ENCODE results near the gene TSPEAR.
"Not testable (repeated sequence)": the region's sequence is repeated elsewhere in the genome, so short reads cannot be mapped to it uniquely, and the experiment has no call there.

The TSPEAR gene

DNA sequence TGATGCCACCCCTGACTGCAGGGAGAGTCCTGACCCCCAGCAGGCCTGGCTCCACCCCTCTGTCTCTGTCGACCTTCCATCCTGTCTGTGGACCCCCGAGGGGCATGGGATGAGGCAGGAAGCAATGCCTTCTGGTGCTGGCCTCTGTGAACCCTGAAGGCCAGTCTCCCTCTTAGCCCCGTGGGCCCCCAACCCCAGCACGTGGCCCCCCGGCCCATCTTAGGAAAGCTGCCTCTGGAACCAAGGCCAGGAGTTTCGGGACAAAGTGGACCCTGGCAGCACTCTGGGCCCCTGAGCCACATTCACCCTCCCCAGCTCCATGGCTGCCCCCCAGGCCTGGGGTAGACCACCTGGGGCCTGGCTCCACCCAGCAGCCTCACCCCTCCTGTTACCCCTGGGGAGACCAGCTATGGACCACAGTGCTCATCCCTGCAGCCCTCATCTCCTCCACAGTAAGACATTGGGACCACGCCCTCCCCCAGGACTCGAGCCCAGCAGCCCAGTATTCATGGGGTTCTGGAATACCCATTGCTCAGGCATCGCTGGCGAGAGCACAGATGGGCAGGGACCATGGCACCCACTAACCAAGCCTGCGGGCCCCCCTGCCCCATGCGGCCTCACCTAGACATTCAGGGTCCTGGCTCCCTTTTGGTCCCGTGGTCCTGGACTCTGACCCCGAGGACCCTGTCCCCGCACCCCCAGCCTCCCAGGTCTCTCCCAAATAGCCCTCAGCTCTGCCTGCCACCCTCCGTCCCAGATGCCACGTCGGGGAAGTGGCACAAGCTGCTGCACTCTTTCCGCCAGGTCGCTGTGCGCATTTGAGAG lies 72.7 kb downstream of the TSPEAR start:
- H3K9me3 ChIP-seq (ENCODE audit: low read length); H3K9ac ChIP-seq (ENCODE audit: low read length); H3K4me3 ChIP-seq (ENCODE audit: low read depth in 1 of 2, low read length in 2 of 2); H3K4me1 ChIP-seq (ENCODE audit: insufficient read depth, low read length); H3K27me3 ChIP-seq (ENCODE audit: control insufficient read depth in 1 of 2, insufficient read depth in 2 of 2, low read length in 2 of 2); H3K36me3 ChIP-seq (ENCODE audit: insufficient read depth, low read length); H3K27ac ChIP-seq (ENCODE audit: low read depth, low read length): not testable (repeated sequence)

- H3K9me3 ChIP-seq (ENCODE audit: low read length); H3K36me3 ChIP-seq (ENCODE audit: insufficient read depth, low read length); H3K27me3 ChIP-seq (ENCODE audit: control insufficient read depth in 1 of 2, insufficient read depth in 2 of 2, low read length in 2 of 2): not testable (repeated sequence)
Measured at GRCh38 chr21:44637851-44638348, 73.5 kb downstream of the TSPEAR start.

GRCh38 chr21:44637018-44637850 lies 74.1 kb downstream of the TSPEAR start, which contains the start of gene KRTAP10-10:
Gene KRTAP10-10 (plus strand): TSS chr21:44637356. CDS start chr21:44637418, 62 bp downstream.
- no peaks in the 10 kb centered on the region for H3K36me3 ChIP-seq (ENCODE audit: insufficient read depth, low read length)
- H3K9ac ChIP-seq (ENCODE audit: low read length), result no peak within 1 kb of the TSS
- peaks cover 0 to 4% of the 10 kb centered on the region in 2 donors for H3K27me3 ChIP-seq (ENCODE audit: control insufficient read depth in 1 of 2, insufficient read depth in 2 of 2, low read length in 2 of 2)
- no peaks in the 10 kb centered on the region for H3K9me3 ChIP-seq (ENCODE audit: low read length)
- no peak within 1 kb of the TSS for H3K27ac ChIP-seq (ENCODE audit: low read depth, low read length)
- no peaks in the 10 kb centered on the region for H3K4me1 ChIP-seq (ENCODE audit: insufficient read depth, low read length)
- H3K4me3 ChIP-seq (ENCODE audit: low read depth in 1 of 2, low read length in 2 of 2), result no peak within 1 kb of the TSS

More at GRCh38 chr21:44637851-44638348, 73.5 kb downstream of the TSPEAR start:
- H3K4me3 ChIP-seq (ENCODE audit: low read depth in 1 of 2, low read length in 2 of 2); H3K4me1 ChIP-seq (ENCODE audit: insufficient read depth, low read length); H3K27ac ChIP-seq (ENCODE audit: low read depth, low read length); H3K9ac ChIP-seq (ENCODE audit: low read length): not testable (repeated sequence)

- no peaks in the 10 kb centered on the region for H3K36me3 ChIP-seq (ENCODE audit: insufficient read depth, low read length)
- H3K9me3 ChIP-seq (ENCODE audit: low read length), result no peaks in the 10 kb centered on the region
- H3K4me3 ChIP-seq (ENCODE audit: low read depth in 1 of 2, low read length in 2 of 2), result no peak overlapping the region
Measured at GRCh38 chr21:44636209-44637017, 75.0 kb downstream of the TSPEAR start.

DNA sequence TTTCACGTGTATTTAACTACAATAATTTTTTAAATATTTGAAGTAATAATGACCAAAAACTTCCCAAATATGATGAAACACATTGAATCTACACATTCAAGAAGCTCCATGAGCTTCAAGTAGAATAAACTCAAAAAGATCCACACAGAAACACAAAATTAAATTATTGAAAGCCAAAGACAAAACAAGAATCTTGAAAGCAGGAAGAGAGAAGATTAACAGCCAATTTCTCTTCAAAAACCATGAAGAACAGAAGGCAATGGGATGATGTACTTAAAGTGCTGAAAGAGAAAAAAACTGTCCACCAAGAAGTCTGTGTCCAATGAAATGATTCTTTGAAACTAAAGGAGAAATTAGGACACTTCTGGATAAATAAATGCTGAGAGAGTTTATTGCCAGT lies 79.3 kb downstream of the TSPEAR start:
- H3K9me3 ChIP-seq (ENCODE audit: low read length), result no peaks in the 10 kb centered on the region
- H3K4me1 ChIP-seq (ENCODE audit: insufficient read depth, low read length), result no peaks in the 10 kb centered on the region
- H3K27me3 ChIP-seq (ENCODE audit: control insufficient read depth in 1 of 2, insufficient read depth in 2 of 2, low read length in 2 of 2), result peaks cover 0 to 24% of the 10 kb centered on the region in 2 donors
- H3K4me3 ChIP-seq (ENCODE audit: low read depth in 1 of 2, low read length in 2 of 2), result no peak overlapping the region
- no peaks in the 10 kb centered on the region for H3K36me3 ChIP-seq (ENCODE audit: insufficient read depth, low read length)
- H3K9ac ChIP-seq (ENCODE audit: low read length), result no peak overlapping the region
- H3K27ac ChIP-seq (ENCODE audit: low read depth, low read length), result no peak overlapping the region

More at GRCh38 chr21:44636209-44637017, 75.0 kb downstream of the TSPEAR start:
- Histone ChIP-seq H3K4me1 (ENCODE audit: insufficient read depth, low read length) (no peaks in the 10 kb centered on the region), H3K27ac (ENCODE audit: low read depth, low read length) (no peak overlapping the region), H3K27me3 (ENCODE audit: control insufficient read depth in 1 of 2, insufficient read depth in 2 of 2, low read length in 2 of 2) (peaks cover 0 to 4% of the 10 kb centered on the region in 2 donors), H3K9ac (ENCODE audit: low read length) (no peak overlapping the region)

DNA sequence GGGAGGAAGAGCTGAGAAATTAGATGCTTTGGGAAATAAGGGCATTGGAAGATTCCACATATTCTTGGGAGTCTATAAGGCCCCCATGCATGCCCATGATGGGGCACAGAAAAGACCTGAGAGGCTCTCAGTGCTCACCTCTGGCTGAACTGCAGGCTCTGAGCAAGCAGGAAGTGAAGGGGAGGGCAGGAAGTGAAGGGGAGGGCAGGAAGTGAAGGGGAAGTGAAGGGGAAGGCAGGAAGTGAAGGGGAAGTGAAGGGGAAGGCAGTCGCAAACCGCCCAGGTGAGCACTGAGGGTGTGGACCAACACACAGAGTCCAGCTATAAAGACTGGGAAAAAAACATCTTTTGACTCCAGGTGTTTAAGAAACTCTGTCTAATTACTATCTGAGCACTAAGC lies 80.9 kb downstream of the TSPEAR start:
- Histone ChIP-seq H3K4me3 (ENCODE audit: low read depth in 1 of 2, low read length in 2 of 2) (no peak overlapping the region), H3K27me3 (ENCODE audit: control insufficient read depth in 1 of 2, insufficient read depth in 2 of 2, low read length in 2 of 2) (peaks cover 0 to 21% of the 10 kb centered on the region in 2 donors), H3K9me3 (ENCODE audit: low read length) (no peaks in the 10 kb centered on the region), H3K9ac (ENCODE audit: low read length) (no peak overlapping the region), H3K4me1 (ENCODE audit: insufficient read depth, low read length) (no peaks in the 10 kb centered on the region), H3K36me3 (ENCODE audit: insufficient read depth, low read length) (no peaks in the 10 kb centered on the region), H3K27ac (ENCODE audit: low read depth, low read length) (no peak overlapping the region)

DNA sequence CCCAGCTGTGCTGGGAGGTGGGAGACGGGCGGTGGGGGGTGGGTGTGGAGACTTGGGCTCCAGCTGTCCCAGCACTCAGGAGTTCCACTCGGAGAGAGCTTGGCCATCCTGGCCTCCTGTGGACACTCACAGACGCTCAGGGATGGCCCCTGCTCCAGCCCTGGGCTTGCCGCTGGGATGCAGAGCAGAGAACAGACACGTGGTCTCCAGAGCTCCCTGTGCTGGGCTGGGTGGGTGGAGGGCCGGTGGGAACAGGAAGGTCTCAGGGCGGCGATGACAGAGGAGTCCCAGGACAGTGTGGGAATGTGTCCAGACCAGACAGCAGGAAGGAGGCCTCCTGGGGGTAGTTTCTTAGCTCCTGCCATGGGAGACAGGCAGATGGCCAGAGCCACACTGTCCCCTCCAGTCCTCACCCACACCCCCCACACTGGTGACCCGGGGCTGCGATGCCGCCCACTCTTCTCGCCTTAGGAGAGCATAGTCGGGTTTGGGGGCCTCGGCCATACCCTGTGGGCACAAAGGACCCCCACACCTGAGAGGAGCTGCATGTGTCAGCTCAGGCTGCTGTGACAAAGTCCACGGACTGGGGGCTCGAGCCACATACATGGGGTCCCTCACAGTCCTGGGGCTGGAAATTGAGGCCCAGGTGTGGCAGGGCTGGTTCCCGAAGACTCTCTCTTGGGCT lies 82.5 kb downstream of the TSPEAR start:
- no peaks in the 10 kb centered on the region for H3K36me3 ChIP-seq (ENCODE audit: insufficient read depth, low read length)
- no peaks in the 10 kb centered on the region for H3K9me3 ChIP-seq (ENCODE audit: low read length)
- H3K4me3 ChIP-seq (ENCODE audit: low read depth in 1 of 2, low read length in 2 of 2), result no peak overlapping the region
- H3K27ac ChIP-seq (ENCODE audit: low read depth, low read length), result no peak overlapping the region
- no peaks in the 10 kb centered on the region for H3K4me1 ChIP-seq (ENCODE audit: insufficient read depth, low read length)
- peaks cover 0 to 21% of the 10 kb centered on the region in 2 donors for H3K27me3 ChIP-seq (ENCODE audit: control insufficient read depth in 1 of 2, insufficient read depth in 2 of 2, low read length in 2 of 2)
- H3K9ac ChIP-seq (ENCODE audit: low read length), result no peak overlapping the region

- H3K36me3 ChIP-seq (ENCODE audit: insufficient read depth, low read length); H3K4me3 ChIP-seq (ENCODE audit: low read depth in 1 of 2, low read length in 2 of 2); H3K9ac ChIP-seq (ENCODE audit: low read length); H3K27ac ChIP-seq (ENCODE audit: low read depth, low read length); H3K9me3 ChIP-seq (ENCODE audit: low read length); H3K4me1 ChIP-seq (ENCODE audit: insufficient read depth, low read length): not testable (repeated sequence)
- peaks cover 0 to 21% of the 10 kb centered on the region in 2 donors for H3K27me3 ChIP-seq (ENCODE audit: control insufficient read depth in 1 of 2, insufficient read depth in 2 of 2, low read length in 2 of 2)
Measured at GRCh38 chr21:44627831-44628233, 83.5 kb downstream of the TSPEAR start.

DNA sequence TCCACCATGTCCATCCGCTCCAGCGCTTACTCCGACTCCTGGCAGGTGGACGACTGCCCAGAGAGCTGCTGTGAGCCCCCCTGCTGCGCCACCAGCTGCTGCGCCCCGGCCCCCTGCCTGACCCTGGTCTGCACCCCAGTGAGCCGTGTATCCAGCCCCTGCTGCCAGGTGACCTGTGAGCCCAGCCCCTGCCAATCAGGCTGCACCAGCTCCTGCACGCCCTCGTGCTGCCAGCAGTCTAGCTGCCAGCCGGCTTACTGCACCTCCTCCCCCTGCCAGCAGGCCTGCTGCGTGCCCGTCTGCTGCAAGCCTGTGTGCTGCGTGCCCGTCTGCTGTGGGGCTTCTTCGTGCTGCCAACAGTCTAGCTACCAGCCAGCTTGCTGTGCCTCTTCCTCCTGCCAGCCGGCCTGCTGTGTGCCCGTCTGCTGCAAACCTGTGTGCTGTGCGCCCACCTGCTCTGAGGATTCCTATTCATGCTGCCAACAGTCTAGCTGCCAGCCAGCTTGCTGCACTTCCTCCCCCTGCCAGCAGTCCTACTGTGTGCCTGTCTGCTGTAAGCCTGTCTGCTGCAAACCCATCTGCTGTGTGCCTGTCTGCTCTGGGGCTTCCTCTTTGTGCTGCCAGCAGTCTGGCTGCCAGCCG lies 84.1 kb downstream of the TSPEAR start:
- H3K9ac ChIP-seq (ENCODE audit: low read length); H3K36me3 ChIP-seq (ENCODE audit: insufficient read depth, low read length); H3K4me1 ChIP-seq (ENCODE audit: insufficient read depth, low read length); H3K9me3 ChIP-seq (ENCODE audit: low read length); H3K4me3 ChIP-seq (ENCODE audit: low read depth in 1 of 2, low read length in 2 of 2); H3K27ac ChIP-seq (ENCODE audit: low read depth, low read length): not testable (repeated sequence)
- H3K27me3 ChIP-seq (ENCODE audit: control insufficient read depth in 1 of 2, insufficient read depth in 2 of 2, low read length in 2 of 2), result peaks cover 0 to 21% of the 10 kb centered on the region in 2 donors

GRCh38 chr21:44626673-44627143 lies 84.7 kb downstream of the TSPEAR start, which contains the start of gene KRTAP10-9:
Gene KRTAP10-9 (plus strand): TSS chr21:44627093. CDS start chr21:44627172, 79 bp downstream.
- no peak within 1 kb of the TSS for H3K4me3 ChIP-seq (ENCODE audit: low read depth in 1 of 2, low read length in 2 of 2)
- no peaks in the 10 kb centered on the region for H3K36me3 ChIP-seq (ENCODE audit: insufficient read depth, low read length)
- no peak within 1 kb of the TSS for H3K9ac ChIP-seq (ENCODE audit: low read length)
- no peaks in the 10 kb centered on the region for H3K4me1 ChIP-seq (ENCODE audit: insufficient read depth, low read length)
- no peak within 1 kb of the TSS for H3K27ac ChIP-seq (ENCODE audit: low read depth, low read length)
- H3K9me3 ChIP-seq (ENCODE audit: low read length), result no peaks in the 10 kb centered on the region
- peaks cover 0 to 21% of the 10 kb centered on the region in 2 donors for H3K27me3 ChIP-seq (ENCODE audit: control insufficient read depth in 1 of 2, insufficient read depth in 2 of 2, low read length in 2 of 2)

All from muscle layer of colon (tissue), 2 donors.